KG1 (cell line): ENCODE results near the gene ECE1.

Experiments
- DNase-seq: peaks from one replicate; lab custom pipeline; 2025; lab: John Stamatoyannopoulos, UW

ECE1 gene

GRCh38 chr1:21289700-21290545 is at the start of gene ECE1:
Gene ECE1, minus strand, starts transcription at chr1:21290463. Its CDS starts 49 bp downstream, at chr1:21290414.
- no peak for DNase-seq

GRCh38 chr1:21339356-21340229 is 49.3 kb upstream of the ECE1 start:
- no peak for DNase-seq

GRCh38 chr1:21338573-21339355 is 48.5 kb upstream of the ECE1 start:
- DNase-seq = no peak

- no peak for DNase-seq
Observed at GRCh38 chr1:21337928-21338572, 47.8 kb upstream of the ECE1 start.

DNA sequence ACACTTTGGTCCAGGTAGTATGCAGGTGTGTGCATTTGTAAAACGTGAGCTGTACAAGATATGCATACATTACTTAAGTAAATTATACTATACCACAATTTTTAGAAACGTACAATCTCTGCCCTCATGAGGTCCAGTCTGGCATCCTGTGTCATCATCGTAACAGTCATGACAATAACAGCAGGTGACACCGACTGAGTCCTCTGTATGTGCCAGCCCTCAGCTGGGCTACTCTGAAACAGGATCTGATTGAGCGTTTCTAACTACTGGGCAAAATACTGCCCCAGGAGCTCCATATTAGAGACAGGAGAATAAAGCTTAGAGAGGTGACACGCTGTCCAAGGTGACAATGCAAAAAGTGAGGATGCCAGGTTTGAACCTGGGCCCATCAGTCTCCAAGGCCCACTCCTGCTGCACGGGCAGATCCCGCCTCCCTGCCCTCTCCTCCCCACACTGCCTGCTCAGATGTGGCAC is 47.2 kb upstream of the ECE1 start:
- DNase-seq = no peak

- no peak for DNase-seq
Observed at GRCh38 chr1:21337010-21337437, 46.8 kb upstream of the ECE1 start.

DNA sequence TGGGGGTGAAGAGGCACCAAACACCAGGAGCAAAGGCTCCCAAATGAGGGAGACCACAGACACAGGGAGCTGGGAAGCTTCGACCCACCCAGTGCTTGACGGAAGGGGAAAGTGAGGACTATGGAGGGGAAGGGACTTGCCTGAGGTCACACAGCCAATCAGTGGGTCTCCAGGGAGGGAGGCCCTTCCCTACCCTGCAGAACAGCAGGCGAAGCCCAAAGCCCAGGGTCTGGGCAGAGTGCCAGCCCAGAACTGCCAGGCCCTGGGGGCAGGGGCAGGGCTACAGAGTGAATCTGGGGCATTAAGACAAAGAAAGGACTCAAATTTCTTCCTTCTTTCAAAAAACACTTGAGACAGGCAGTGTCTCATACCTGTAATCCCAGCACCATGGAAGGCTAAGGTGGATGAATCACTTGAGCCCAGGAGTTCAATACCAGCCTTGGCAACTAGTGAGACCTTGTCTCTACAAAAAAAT is 45.5 kb upstream of the ECE1 start:
- DNase-seq = no peak

DNA sequence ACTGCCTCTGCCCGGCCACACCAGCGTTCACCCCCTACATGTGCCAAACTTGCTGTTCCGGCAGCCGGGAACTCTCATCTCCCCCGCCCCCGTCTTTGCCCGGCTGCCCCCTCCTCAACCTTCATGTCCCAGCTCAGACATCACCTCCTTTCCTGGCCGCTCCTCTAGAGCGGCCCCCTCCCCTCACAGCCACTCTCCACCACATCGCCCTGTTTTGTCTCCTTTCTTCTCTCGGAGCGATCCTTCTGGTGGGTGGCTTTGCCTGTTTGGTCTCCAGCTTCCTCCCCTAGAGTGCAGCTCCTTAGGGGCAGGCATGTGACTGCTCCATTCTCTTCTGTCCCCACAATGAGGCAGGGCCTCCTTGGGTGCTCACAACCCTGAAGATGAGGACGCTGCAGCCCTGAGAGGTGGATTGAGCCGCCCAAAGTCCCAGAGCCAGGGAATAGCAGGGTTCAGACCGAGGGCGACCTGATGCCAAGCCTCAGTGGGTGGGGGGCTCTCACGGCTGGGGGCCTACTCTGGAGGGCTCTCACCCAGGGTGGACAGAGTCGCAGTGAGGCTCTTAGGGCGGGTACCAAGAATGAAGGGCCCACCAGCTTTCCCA is 44.9 kb upstream of the ECE1 start:
- no peak for DNase-seq

DNA sequence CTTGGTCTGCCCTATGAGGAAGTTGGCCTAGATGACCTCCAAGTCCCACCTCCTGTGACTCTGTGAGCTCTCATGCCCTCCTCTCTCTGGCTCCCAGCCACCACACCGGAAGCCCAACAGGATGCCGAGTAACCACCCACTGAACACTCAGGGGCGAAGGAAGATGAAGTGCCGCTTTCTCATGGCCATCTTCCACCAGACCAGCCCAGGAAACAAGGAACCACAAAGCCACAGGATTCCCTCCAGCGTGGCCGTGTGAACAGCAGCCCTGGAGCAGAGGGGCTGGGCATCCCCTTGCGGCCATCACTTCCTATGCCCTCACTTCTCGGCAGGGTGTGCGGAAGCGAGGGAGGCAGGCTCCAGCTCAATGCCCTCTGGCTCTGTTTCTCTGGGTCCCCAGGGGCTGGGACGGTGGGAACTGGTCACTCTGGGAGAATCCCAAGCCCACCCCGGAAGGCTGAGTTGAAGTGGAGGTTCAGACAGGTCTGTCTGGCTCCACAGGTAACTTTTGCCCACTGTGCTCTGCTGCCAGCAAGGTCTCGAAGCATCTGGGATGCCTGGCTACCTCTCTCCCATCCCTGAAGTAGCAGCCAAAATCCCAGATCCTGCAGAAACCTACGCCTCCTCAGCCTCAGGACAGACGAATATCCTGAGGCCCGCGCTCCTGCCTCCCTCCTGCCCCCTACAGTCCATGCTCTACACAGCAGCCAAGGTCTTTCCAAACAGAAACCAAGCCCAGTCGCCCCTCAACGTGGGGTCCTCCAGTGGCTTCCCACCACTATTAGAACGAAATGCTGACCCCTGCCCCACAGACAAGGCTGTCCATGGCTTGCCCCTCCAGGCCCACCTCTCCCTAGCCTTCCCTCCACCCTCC is 44.2 kb upstream of the ECE1 start:
- DNase-seq = peak; percentile 84

DNA sequence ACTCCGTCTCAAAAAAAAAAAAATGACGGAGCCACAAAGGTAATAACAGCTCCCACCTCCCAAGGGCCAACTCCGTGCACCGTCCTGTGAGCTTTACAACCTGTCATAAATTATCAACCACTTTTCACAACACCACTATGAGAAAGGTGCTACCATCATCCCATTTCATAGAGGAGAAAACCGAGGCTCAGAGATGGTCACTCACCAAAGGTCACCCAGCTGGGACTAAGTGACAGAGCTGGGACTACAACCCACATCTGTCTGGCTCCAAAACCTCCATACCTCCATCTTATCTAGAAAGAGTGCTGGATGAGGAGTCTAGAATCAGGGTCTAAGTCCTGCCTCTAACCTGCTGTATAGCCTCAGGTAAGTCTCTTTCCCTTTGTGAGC is 43.6 kb upstream of the ECE1 start:
- no peak for DNase-seq

DNA sequence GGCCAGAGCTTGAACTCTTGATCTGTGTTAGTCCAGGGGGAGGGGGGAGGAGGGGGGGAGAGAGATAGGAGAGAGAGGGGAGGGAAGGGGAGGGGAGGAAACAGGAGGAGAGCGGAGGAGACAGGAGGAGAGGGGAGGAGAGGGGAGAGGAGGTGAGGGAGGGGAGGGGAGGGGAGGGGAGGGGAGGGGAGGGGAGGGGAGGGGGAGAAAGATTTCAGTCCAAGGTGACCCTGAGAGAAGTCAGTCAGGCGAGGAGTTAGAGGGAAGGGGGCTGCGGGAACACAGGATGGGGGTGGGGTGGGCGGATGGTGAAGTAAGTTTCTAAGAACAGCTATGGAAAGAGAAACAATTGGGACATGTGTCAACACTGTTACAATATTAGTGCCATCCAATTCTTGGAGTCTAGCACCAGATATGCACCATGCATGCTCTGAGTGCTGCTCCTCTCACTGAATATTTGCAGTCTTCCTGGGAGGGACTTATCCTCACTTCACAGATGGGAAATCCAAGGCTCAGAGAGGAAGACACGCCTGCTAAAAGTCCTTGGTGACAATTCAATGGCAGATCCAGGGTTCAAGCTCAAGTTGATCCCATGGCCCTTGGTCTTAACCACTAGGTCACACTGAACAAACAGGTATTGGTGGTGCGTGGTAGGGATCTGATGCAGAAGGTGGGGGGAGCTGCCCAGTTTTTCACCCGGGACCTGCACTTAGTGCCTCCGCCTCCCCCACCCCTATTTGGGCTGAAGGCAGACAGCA is 42.5 kb upstream of the ECE1 start:
- no peak for DNase-seq

DNA sequence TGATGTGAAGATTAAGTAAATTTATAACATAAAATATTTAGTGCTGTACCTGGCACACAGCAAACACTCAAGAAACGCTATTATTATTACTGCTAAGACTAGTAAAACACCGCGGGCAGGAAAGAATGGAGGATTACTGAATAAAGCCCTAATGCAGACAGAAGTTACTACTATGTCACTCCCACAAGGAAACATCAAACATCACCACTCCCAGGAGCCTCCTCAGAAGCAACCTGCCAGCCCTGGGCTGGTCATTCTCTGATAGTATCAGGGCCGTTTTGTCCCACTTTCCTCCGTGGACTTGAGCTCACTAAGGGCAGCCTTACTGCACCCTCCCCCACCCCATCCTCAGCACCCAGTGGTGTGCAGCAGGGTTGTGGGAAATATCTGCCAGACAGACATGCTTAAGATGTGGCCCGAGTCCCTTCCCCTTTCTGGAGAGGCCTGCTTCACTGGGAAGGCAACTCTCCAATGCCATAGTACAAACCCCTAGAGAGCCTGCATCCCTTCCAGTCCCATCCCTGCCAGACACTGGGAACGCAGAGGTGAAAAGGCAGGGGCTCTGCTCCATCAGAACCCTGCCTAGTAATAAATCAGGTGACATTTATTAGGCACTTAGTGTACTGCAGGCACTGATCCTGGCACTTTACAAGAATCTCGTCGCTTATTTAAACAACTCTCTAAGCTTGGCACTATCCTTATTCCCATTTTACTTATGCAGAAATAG is 41.7 kb upstream of the ECE1 start:
- peak; percentile 16 for DNase-seq

DNA sequence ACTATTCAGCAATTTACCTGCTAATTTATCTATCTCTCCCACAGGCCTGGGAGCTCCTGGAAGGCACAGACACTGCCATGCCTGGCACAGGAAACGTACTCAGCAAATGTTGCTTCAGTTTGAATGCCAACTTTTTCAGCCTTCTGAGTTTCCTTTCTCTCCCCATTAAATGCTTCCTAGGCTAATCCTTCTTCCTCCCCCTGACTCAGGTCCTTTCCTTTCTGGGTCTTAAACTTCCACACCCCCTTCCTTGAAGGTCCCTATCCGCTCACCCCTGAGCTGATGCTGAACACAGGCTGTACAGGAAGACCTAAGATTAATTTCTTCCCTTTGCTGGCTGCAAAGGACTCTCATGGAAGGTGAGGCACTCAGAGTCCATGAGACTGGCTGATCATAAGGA is 40.3 kb upstream of the ECE1 start:
- DNase-seq = no peak

DNA sequence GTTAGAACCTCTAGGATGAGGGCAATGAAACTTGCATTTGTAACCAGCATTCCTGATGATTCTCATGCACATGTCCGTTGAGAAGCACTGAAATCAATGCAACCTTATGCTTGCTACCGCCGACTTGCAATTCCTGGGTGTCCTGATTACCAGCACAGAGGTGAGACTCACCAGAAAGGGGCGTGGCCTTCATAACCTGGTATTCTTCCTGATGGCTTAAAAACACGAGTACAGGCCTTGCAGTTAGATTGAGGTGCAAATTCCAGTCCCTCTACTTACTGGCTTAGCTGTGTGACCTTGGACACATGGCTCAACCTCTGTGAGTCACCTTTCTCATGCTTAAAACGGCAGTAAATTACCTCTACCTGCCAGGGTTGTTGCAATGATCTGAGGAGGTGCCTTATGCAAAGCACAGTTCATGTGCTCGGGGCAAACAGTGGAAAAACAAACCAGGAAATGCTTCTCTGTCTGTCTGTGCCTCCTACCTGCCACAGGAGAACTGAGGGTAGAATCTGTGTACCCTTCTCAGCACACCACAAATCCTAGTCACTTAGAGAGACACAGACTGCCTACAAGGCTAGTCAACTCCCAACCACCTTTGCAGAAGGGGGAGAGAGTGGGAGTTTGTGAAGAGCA is 39.1 kb upstream of the ECE1 start:
- no peak for DNase-seq

GRCh38 chr1:21327566-21328323 is 37.5 kb upstream of the ECE1 start:
- no peak for DNase-seq

- DNase-seq = no peak
Observed at GRCh38 chr1:21326861-21327344, 36.6 kb upstream of the ECE1 start.

- DNase-seq = no peak
Observed at GRCh38 chr1:21325731-21326387, 35.6 kb upstream of the ECE1 start.
